Skeletal muscle cell (primary cell): Measurements from ENCODE around the gene IFNAR1.
A peak's percentile ranks its signal among the peaks of the same experiment; 100 is the strongest.
"Not testable (repeated sequence)": the region's sequence is repeated elsewhere in the genome, so short reads cannot be mapped to it uniquely, and the experiment has no call there.

ENCODE experiments used
- DNase-seq: peaks from one replicate; pipeline ENCODE4 v3.0.0-alpha.2; 2010; ENCODE audit warnings: low read depth
- H3K4me3 ChIP-seq: 2 replicates; pipeline ENCODE4 v1.5.1; 2011; ENCODE audit warnings: low read depth, mild to moderate bottlenecking, control low read depth, low read length, moderate library complexity

Gene IFNAR1

DNA sequence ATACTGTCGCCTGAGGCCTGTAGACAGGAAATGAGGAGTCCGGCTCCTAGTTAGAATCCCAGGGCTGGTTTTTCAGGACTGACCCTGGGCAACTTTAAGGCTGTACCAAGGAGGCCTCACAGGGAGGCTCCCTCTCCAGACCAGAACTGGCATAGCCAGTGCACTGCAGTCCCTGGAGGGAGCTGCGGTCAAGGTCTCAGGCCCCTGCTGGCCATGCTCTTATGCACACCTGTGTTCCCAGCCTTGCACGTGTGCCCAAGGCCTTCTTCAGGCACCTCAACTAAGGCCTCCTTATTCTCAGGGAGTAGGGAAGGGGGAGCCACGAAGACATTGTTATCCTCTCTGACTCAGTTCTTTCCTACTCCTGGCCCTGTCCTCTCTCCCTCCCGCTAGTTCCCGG, 22.0 kb upstream of the IFNAR1 start:
- H3K4me3 ChIP-seq: no peak overlapping the region
- no peak for DNase-seq

GRCh38 chr21:33305344-33305671, 19.5 kb upstream of the IFNAR1 start:
- H3K4me3 ChIP-seq: no peak overlapping the region

GRCh38 chr21:33305938-33306337, 18.8 kb upstream of the IFNAR1 start:
- no peak overlapping the region for H3K4me3 ChIP-seq
- DNase-seq: no peak

More at GRCh38 chr21:33305344-33305671, 19.5 kb upstream of the IFNAR1 start:
- DNase-seq: no peak

DNA sequence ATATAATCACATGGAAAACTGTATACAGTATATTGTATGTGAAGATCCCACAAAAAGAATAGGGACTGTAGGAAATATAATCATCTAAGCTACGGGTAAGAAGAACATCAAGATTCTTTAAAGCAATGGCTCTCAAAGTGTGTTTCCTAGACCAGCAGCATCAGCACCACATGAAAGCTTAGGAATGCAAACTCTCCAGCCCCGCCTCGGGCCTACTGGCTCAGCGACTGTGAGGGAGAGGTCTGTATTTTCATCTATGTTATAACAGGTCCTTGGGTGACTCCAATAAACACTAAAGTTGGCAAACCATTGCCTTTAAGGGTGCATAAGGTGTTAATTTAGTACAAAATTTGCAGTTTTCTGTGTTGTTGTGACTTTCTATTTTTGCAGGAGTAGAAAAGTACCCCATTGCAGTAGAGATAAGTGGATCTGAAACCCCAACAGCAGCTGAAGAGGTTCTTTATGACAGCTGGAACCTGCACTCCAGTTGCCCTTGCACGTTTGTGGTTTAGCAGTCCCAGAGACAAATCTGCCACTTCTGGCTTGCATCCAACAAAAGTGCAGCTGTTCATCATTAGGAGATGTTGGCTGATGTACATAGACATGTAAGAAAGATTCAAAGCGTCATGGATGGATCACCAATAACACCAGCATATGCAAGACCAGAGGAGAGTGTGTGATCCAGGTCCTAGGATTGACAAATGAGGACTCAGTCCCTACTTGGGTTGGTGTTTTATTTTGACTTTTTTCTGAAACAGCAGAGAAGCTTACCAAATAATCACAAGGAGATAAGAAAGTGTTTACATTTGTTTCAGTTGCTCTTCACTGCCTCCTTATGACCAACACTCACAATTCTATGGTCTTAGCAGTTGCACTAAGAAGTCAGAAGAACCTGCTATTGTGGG, 15.9 kb upstream of the IFNAR1 start:
- peak; percentile 73 for DNase-seq
- H3K4me3 ChIP-seq: no peak overlapping the region

DNA sequence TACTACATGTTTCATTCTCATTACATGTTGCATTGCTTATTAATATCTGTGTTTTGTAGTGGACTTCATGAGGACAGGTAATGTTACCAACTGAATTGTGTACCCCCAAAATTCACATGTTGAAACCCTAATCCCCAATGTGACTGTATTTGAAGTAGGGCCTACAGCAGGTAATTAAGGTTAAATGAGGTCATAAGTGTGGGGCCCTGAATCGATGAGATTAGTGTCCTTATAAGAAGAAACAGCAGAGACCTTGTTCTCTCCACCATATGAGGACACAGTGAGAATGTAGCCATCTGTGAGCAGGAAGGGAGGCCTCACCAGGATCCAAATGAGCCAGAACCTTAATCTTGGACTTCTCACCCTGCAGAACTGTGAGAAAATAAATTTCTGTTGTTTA, 15.0 kb upstream of the IFNAR1 start:
- DNase-seq: no peak
- H3K4me3 ChIP-seq: no peak overlapping the region

DNA sequence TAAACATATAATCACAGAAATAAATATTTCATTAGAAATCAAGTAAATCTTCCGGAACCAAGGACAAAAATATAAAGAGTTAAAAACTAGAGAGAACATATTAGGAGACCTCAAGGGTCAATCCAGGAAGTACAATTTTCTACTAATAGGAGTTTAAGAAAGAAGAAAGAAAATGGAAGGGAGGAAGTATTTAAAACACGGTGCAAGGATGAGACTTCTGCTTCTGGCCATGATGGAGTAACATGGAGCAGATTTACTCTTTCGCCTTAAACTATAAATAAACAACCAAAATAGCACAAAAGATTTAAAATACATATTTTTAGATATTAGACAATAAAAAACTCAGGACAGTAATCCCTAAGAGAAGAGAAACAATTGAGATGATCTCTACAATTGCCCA, 12.6 kb upstream of the IFNAR1 start:
- no peak overlapping the region for H3K4me3 ChIP-seq
- DNase-seq: no peak

GRCh38 chr21:33313183-33313582, 11.6 kb upstream of the IFNAR1 start:
- DNase-seq: no peak
- no peak overlapping the region for H3K4me3 ChIP-seq

GRCh38 chr21:33313611-33314010, 11.2 kb upstream of the IFNAR1 start:
- H3K4me3 ChIP-seq: no peak overlapping the region
- DNase-seq: no peak

DNA sequence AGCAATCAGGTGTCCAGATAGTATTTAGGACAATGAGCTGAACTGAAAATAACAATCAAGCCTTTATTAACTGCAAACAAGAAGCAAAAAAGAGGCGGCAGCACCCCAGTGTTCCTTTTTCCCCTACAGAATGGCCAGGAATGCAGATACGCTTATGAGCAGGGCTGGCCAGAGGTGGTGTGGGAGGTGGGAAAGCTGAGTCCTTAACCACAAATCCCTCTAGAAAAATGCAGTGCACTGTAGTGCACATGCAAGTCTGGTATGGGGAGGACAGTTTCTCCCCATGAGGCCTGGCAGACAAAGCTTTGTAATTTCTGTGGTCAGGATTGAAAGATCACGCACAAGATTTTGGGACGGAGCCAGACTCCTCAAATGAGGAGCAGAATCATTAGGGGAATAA, 10.7 kb upstream of the IFNAR1 start:
- no peak overlapping the region for H3K4me3 ChIP-seq
- DNase-seq: no peak

DNA sequence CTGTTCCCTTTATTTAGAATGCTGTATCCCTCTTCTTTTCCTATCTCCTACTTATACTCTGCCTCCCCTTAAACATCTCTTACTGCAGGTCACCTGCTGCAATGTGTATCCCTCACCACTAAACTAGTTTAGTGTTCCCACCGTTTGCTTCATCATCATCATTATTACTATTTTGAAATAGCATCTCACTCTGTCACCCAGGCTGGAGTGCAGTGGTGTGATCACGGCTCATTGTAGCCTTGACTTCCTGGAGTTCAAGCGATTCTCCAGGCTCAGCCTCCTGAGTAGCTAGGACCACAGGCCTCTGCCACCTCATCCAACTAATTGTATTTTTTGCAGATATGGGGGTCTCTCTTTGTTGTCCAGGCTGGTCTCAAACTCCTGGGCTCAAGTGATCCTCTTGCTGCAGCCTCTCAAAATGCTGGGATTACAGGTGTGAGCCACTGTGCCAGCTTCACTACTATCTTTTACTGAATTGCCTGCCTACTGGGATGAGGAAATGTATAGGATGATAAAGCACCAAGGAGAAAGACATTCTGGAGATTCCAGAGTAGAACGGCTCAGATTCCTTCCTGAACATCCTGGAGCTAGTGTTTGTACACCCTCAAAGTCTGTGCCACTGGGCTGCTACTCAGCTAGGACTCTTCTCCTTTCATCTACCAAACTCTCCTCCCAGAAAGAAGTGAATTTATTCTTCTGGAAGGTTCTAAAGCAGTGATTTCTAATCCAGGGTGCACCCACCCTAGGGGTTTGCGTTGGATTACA, 8.6 kb upstream of the IFNAR1 start:
- H3K4me3 ChIP-seq: no peak overlapping the region
- DNase-seq: no peak

- no peak for DNase-seq
- H3K4me3 ChIP-seq: no peak overlapping the region
Measured at GRCh38 chr21:33317145-33317544, 7.6 kb upstream of the IFNAR1 start.

GRCh38 chr21:33317786-33318486, 6.8 kb upstream of the IFNAR1 start:
- no peak for DNase-seq

GRCh38 chr21:33321005-33321404, 3.8 kb upstream of the IFNAR1 start:
- DNase-seq: not testable (repeated sequence)

More at GRCh38 chr21:33317786-33318486, 6.8 kb upstream of the IFNAR1 start:
- no peak overlapping the region for H3K4me3 ChIP-seq

DNA sequence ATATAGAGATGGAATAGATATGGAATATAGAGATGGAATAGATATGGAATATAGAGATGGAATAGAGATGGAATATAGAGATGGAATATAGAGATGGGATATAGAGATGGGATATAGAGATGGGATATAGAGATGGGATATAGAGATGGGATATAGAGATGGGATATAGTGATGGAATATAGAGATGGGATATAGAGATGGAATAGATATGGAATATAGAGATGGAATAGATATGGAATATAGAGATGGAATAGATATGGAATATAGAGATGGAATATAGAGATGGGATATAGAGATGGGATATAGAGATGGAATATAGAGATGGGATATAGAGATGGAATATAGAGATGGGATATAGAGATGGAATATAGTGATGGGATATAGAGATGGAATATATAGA, 1.2 kb upstream of the IFNAR1 start:
- DNase-seq, H3K4me3 ChIP-seq: not testable (repeated sequence)

More at GRCh38 chr21:33321005-33321404, 3.8 kb upstream of the IFNAR1 start:
- H3K4me3 ChIP-seq: not testable (repeated sequence)

DNA sequence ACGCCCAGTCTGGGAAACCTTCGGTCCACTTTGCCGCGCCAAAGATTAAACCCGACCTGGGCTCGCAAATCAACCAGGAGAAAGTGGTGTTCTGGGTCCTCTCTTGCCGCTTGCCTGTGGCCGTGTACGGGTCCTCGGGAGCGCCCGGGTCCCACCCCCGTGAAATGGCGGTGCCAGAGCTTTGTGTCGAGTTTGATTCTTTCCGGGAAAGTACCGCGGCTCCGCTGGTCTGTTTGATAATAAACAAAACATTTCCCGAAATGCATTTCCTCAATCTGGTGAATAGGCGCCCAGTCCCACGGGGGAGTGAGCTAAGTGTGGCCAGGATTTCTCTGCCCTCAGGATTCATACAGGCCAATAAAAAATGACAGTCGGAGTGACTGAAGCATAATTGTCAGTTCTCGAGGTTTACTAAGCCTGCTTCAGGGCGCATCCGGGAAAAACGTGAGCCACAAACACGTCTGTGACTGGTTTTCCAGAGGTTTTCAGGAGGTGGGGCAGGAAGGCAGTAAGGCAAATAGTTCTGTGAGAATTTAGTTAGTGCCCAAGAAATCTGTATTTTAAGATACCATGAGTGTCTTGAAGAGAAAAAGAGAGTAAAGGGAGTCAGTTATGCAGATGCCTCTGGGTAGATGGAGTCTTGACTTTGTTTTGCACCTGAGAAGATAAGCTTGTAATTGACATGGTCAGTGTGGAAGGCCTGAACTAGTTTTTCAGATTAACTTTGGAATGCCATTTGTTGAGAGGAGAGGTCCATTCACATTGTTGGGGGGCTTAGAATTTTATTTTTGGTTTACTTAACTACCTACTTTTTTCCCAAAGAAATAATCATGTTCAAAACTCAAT, 675 bp downstream of the IFNAR1 start:
- DNase-seq: no peak
- H3K4me3 ChIP-seq: peak overlapping the region; percentile 93

DNA sequence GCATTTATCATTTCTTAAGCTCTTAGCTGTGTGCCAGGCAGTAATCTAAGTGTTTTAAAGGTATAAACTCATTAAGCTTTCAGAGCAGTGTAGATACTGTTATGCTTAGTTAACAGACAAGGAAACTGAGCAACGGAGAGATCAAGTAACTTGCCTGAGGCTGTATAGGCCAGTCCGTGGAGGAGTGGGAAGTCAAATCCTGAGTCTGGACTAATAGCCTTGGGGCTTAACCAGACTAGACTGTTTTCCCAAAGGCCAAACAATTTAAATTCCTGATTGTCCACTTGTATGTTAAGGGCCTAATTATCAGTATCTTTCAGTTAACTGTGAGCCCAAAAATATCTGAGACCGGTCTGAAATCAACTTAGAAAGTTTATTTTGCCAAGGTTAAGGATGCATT, 2.6 kb downstream of the IFNAR1 start:
- no peak for DNase-seq
- H3K4me3 ChIP-seq: no peak overlapping the region

- no peak for DNase-seq
Measured at GRCh38 chr21:33327792-33328433, 3.1 kb downstream of the IFNAR1 start.

DNA sequence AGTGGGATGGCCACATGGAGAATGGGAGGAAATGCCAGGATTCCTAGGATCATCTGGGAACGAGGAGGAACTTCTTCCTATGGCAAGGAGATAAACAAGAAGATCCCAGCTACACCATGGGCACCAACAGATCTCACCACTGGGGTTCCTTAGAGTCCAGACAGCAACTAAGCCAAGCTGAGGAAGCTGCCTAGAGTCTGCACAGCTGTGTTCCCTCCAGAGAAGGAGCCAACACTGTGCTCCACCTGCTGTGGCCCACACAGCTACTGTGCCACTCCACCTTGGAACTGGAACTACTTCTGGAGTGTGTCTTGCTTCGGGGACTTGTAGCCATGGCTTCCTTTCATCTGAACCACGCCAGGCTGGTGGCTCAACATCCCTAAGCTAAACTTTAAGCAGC, 6.0 kb downstream of the IFNAR1 start:
- DNase-seq: no peak
- no peak overlapping the region for H3K4me3 ChIP-seq

More at GRCh38 chr21:33327792-33328433, 3.1 kb downstream of the IFNAR1 start:
- no peak overlapping the region for H3K4me3 ChIP-seq

GRCh38 chr21:33332143-33332542, 7.4 kb downstream of the IFNAR1 start:
- no peak overlapping the region for H3K4me3 ChIP-seq
- no peak for DNase-seq
